IPS-18c (cell line): ENCODE results near the gene ATP11A.

Source experiments
- H3K4me3 ChIP-seq: 2 replicates; pipeline ENCODE4 v1.7.0; 2013; ENCODE audit warnings: low read depth, mild to moderate bottlenecking, low read length, moderate library complexity; ENCODE audit not compliant: insufficient read depth
- H3K9me3 ChIP-seq: one replicate; pipeline ENCODE4 v1.6.1; 2013; ENCODE audit warnings: mild to moderate bottlenecking, low read length, moderate library complexity; ENCODE audit not compliant: control insufficient read depth, insufficient read depth

Gene ATP11A

GRCh38 chr13:112804374-112804773 lies 114.5 kb downstream of the ATP11A start:
- Histone ChIP-seq H3K9me3 (no peaks in the 10 kb centered on the region), H3K4me3 (no peak overlapping the region)

GRCh38 chr13:112806739-112807652 lies 117.2 kb downstream of the ATP11A start:
- H3K9me3 ChIP-seq = no peaks in the 10 kb centered on the region
- H3K4me3 ChIP-seq = no peak overlapping the region; the same call in 1 of the 2 replicates

GRCh38 chr13:112807653-112808376 lies 118.0 kb downstream of the ATP11A start:
- Histone ChIP-seq H3K9me3 (no peaks in the 10 kb centered on the region), H3K4me3 (no peak overlapping the region)

GRCh38 chr13:112808377-112809140 lies 118.7 kb downstream of the ATP11A start:
- Histone ChIP-seq H3K9me3 (no peaks in the 10 kb centered on the region), H3K4me3 (no peak overlapping the region)

GRCh38 chr13:112809332-112810315 lies 119.8 kb downstream of the ATP11A start:
- no peaks in the 10 kb centered on the region for H3K9me3 ChIP-seq
- H3K4me3 ChIP-seq = no peak overlapping the region

- Histone ChIP-seq H3K9me3 (no peaks in the 10 kb centered on the region), H3K4me3 (no peak overlapping the region)
Observed at GRCh38 chr13:112810608-112811007, 120.8 kb downstream of the ATP11A start.

GRCh38 chr13:112812306-112813055 lies 122.6 kb downstream of the ATP11A start:
- peaks cover 2% of the 10 kb centered on the region for H3K9me3 ChIP-seq
- no peak overlapping the region for H3K4me3 ChIP-seq

GRCh38 chr13:112813552-112813951 lies 123.7 kb downstream of the ATP11A start:
- H3K9me3 ChIP-seq = peaks cover 10% of the 10 kb centered on the region

GRCh38 chr13:112814905-112815585 lies 125.2 kb downstream of the ATP11A start:
- H3K9me3 ChIP-seq = peaks cover 11% of the 10 kb centered on the region

More at GRCh38 chr13:112813552-112813951, 123.7 kb downstream of the ATP11A start:
- H3K4me3 ChIP-seq = no peak overlapping the region

GRCh38 chr13:112815871-112816270 lies 126.0 kb downstream of the ATP11A start:
- Histone ChIP-seq H3K9me3 (peaks cover 11% of the 10 kb centered on the region), H3K4me3 (no peak overlapping the region)

More at GRCh38 chr13:112814905-112815585, 125.2 kb downstream of the ATP11A start:
- H3K4me3 ChIP-seq = no peak overlapping the region

- H3K4me3 ChIP-seq = no peak overlapping the region
- peaks cover 11% of the 10 kb centered on the region for H3K9me3 ChIP-seq
Observed at GRCh38 chr13:112818040-112818697, 128.3 kb downstream of the ATP11A start.

- no peak overlapping the region for H3K4me3 ChIP-seq
- H3K9me3 ChIP-seq = peaks cover 11% of the 10 kb centered on the region
Observed at GRCh38 chr13:112818698-112819045, 128.8 kb downstream of the ATP11A start.

- no peak overlapping the region for H3K4me3 ChIP-seq
- H3K9me3 ChIP-seq = peaks cover 11% of the 10 kb centered on the region
Observed at GRCh38 chr13:112819111-112819510, 129.3 kb downstream of the ATP11A start.

GRCh38 chr13:112819816-112820215 lies 130.0 kb downstream of the ATP11A start:
- Histone ChIP-seq H3K9me3 (peaks cover 11% of the 10 kb centered on the region), H3K4me3 (no peak overlapping the region)

GRCh38 chr13:112820318-112820717 lies 130.5 kb downstream of the ATP11A start:
- Histone ChIP-seq H3K4me3 (no peak overlapping the region), H3K9me3 (peaks cover 11% of the 10 kb centered on the region)
